ENCODE results near the gene SERPINA3. TPM values are rescaled to one million over a fixed set of nuclear protein-coding genes. Genes with fewer than 3 reads are reported as not detected.

The SERPINA3 gene
- total and polyA plus RNA-seq, 2 donors (not counting 1 experiment from before 2014, with no cell fraction given): 0.47 to 0.50 TPM

DNA sequence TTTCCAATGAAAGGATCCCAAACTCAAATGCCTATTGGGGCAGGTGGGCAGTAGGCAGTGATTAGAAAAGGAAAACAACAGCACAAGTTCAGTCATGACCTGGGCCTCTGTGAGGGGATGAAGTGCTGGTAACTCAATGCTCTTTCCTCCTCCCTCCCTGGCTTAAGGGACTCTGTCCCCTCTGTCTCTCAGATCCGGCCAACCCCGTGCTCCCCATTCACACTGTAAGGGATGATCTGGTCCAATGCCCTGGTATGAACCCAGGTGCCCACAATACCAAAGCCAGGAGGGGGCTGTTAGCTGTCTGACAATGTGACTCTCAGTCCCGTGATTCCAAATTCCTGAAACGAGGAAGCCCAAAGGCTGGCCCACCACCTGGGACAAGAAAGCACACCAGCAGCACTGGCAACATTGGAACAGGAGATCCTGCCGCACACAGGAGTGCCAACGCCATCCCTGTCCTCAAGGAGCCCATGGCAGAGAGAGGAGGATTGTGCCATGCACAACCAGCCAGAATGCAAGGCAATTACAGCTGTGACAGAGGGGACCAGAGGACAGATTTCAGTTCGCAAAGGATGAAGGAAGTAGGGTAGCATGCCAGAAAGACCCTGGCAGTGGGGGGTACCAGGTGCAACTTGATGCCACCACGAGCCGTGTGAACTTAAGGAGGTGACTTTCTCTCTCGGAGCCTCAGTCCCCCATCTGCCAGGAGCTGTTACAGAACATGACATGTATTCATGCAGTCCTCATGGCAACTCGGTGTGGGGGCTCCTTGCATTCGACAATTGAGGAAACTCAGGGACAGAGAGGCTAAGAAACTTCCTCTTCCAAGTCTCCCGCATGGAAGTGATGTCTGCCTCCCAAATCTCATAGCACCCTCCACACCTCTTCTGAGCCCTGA lies 37.6 kb downstream of the SERPINA3 start:
- H3K9ac ChIP-seq (ENCODE audit: insufficient read depth, low read length): no peak overlapping the region
- H3K9me3 ChIP-seq (ENCODE audit: control insufficient read depth, insufficient read depth, low read depth, low read length): no peaks in the 10 kb centered on the region
- H3K79me2 ChIP-seq (ENCODE audit: control insufficient read depth, insufficient read depth, low read length): no peaks in the 10 kb centered on the region
- H4K20me1 ChIP-seq (ENCODE audit: control insufficient read depth, extremely low read depth, insufficient read depth, low read length): no peaks in the 10 kb centered on the region
- no peak overlapping the region for H2AFZ ChIP-seq (ENCODE audit: low read length)
- H3K4me2 ChIP-seq (ENCODE audit: extremely low read depth, insufficient read depth, low read length): no peak overlapping the region
- no peak overlapping the region for H3K27ac ChIP-seq (ENCODE audit: insufficient read depth, low read length)
- H3K4me3 ChIP-seq (replicated peaks in 1 of 4; ENCODE audit: control extremely low read depth in 1 of 4, insufficient read depth in 1 of 4, low read depth in 3 of 4, low read length in 4 of 4): no peak overlapping the region
- no peaks in the 10 kb centered on the region for H3K36me3 ChIP-seq (ENCODE audit: control insufficient read depth, insufficient read depth, low read length)
- no peaks in the 10 kb centered on the region for H3K27me3 ChIP-seq (ENCODE audit: control insufficient read depth, insufficient read depth, low read length)
- H3K4me1 ChIP-seq (ENCODE audit: control insufficient read depth, extremely low read depth, insufficient read depth, low read length): no peaks in the 10 kb centered on the region
- TF ChIP-seq, protein P1, sequence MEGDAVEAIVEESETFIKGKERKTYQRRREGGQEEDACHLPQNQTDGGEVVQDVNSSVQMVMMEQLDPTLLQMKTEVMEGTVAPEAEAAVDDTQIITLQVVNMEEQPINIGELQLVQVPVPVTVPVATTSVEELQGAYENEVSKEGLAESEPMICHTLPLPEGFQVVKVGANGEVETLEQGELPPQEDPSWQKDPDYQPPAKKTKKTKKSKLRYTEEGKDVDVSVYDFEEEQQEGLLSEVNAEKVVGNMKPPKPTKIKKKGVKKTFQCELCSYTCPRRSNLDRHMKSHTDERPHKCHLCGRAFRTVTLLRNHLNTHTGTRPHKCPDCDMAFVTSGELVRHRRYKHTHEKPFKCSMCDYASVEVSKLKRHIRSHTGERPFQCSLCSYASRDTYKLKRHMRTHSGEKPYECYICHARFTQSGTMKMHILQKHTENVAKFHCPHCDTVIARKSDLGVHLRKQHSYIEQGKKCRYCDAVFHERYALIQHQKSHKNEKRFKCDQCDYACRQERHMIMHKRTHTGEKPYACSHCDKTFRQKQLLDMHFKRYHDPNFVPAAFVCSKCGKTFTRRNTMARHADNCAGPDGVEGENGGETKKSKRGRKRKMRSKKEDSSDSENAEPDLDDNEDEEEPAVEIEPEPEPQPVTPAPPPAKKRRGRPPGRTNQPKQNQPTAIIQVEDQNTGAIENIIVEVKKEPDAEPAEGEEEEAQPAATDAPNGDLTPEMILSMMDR (conservative IDR thresholded peaks at IDR 0.05 in 1 of 2, IDR thresholded peaks at IDR 0.05 in 1 of 2; ENCODE audit: low read depth in 1 of 2, low read length in 2 of 2): no peak
- TF ChIP-seq EZH2 (IDR thresholded peaks at IDR 0.05; ENCODE audit: low read length, missing control alignments): no peak
- DNase-seq (ENCODE audit: low read depth in 2 of 2): no peak

DNA sequence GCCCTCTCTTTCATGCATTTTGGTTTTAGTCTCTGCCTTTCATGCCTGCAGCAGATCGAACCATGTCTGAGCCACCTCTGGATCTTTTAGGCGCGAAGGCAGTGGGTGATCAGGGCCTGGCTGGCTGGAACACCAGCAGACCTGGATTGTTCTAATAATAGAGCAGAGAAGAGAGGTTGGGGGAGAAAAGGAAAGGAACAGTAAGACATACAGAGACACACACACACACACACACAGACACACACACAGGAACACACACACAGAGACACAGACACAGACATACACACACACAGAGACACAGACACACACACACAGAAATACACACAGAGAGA lies 38.2 kb downstream of the SERPINA3 start:
- no peak for DNase-seq (ENCODE audit: low read depth in 2 of 2)
- no peaks in the 10 kb centered on the region for H3K79me2 ChIP-seq (ENCODE audit: control insufficient read depth, insufficient read depth, low read length)
- no peak overlapping the region for H3K4me2 ChIP-seq (ENCODE audit: extremely low read depth, insufficient read depth, low read length)
- no peak overlapping the region for H3K4me3 ChIP-seq (replicated peaks in 1 of 4; ENCODE audit: control extremely low read depth in 1 of 4, insufficient read depth in 1 of 4, low read depth in 3 of 4, low read length in 4 of 4)
- no peak for TF ChIP-seq EZH2 (IDR thresholded peaks at IDR 0.05; ENCODE audit: low read length, missing control alignments)
- TF ChIP-seq, protein P1 (conservative IDR thresholded peaks at IDR 0.05 in 1 of 2, IDR thresholded peaks at IDR 0.05 in 1 of 2; ENCODE audit: low read depth in 1 of 2, low read length in 2 of 2): no peak
- H3K9me3 ChIP-seq (ENCODE audit: control insufficient read depth, insufficient read depth, low read depth, low read length): no peaks in the 10 kb centered on the region
- no peak overlapping the region for H3K27ac ChIP-seq (ENCODE audit: insufficient read depth, low read length)
- no peak overlapping the region for H3K9ac ChIP-seq (ENCODE audit: insufficient read depth, low read length)
- H3K27me3 ChIP-seq (ENCODE audit: control insufficient read depth, insufficient read depth, low read length): no peaks in the 10 kb centered on the region
- H4K20me1 ChIP-seq (ENCODE audit: control insufficient read depth, extremely low read depth, insufficient read depth, low read length): no peaks in the 10 kb centered on the region
- H3K36me3 ChIP-seq (ENCODE audit: control insufficient read depth, insufficient read depth, low read length): no peaks in the 10 kb centered on the region
- no peaks in the 10 kb centered on the region for H3K4me1 ChIP-seq (ENCODE audit: control insufficient read depth, extremely low read depth, insufficient read depth, low read length)
- no peak overlapping the region for H2AFZ ChIP-seq (ENCODE audit: low read length)

DNA sequence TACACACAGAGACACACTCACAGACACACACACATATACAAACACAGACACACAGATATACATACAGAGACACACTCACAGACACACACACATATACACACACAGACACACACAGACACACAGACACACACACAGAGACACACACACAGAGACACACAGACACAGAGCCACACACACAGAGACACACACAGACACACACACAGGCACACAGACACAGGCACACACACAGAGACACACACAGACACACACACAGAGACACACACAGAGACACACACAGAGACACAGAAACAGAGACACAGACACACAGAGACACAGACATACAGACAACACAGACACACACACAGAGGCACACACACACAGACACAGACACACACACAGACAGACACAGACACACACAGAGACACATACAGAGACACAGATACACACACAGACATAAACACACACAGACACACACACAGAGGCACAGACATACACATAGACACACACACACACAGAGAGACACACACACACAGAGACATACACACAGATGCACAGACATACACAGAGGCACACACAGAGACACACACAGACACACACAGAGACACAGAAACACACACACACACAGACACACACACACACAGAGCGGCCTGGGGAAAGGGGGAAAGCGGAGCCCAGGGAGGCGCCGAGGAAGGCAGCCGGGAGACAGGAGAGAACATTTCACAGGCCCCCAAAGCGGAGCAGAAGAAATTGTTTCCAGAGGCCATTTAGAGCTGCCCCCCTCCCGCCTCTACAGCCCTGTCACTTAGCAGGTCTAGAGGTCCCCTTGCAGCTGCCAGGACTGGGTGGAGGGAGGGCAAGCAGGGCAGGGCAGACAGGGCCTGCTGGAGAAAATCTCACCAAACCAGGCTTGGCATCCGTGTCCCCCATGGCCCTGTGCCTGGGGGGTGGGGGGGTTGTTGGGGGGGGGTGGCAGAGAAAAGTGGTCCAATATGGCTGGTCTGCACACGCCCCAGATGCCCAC lies 38.9 kb downstream of the SERPINA3 start:
- H2AFZ ChIP-seq (ENCODE audit: low read length): no peak overlapping the region
- H3K9ac ChIP-seq (ENCODE audit: insufficient read depth, low read length): no peak overlapping the region
- H3K79me2 ChIP-seq (ENCODE audit: control insufficient read depth, insufficient read depth, low read length): no peaks in the 10 kb centered on the region
- no peaks in the 10 kb centered on the region for H3K36me3 ChIP-seq (ENCODE audit: control insufficient read depth, insufficient read depth, low read length)
- DNase-seq (ENCODE audit: low read depth in 2 of 2): no peak
- no peaks in the 10 kb centered on the region for H3K9me3 ChIP-seq (ENCODE audit: control insufficient read depth, insufficient read depth, low read depth, low read length)
- no peak overlapping the region for H3K4me3 ChIP-seq (replicated peaks in 1 of 4; ENCODE audit: control extremely low read depth in 1 of 4, insufficient read depth in 1 of 4, low read depth in 3 of 4, low read length in 4 of 4)
- no peaks in the 10 kb centered on the region for H3K27me3 ChIP-seq (ENCODE audit: control insufficient read depth, insufficient read depth, low read length)
- H3K4me2 ChIP-seq (ENCODE audit: extremely low read depth, insufficient read depth, low read length): no peak overlapping the region
- H3K27ac ChIP-seq (ENCODE audit: insufficient read depth, low read length): no peak overlapping the region
- no peak for TF ChIP-seq EZH2 (IDR thresholded peaks at IDR 0.05; ENCODE audit: low read length, missing control alignments)
- TF ChIP-seq, protein P1 (conservative IDR thresholded peaks at IDR 0.05 in 1 of 2, IDR thresholded peaks at IDR 0.05 in 1 of 2; ENCODE audit: low read depth in 1 of 2, low read length in 2 of 2): no peak
- H4K20me1 ChIP-seq (ENCODE audit: control insufficient read depth, extremely low read depth, insufficient read depth, low read length): no peaks in the 10 kb centered on the region
- H3K4me1 ChIP-seq (ENCODE audit: control insufficient read depth, extremely low read depth, insufficient read depth, low read length): no peaks in the 10 kb centered on the region
